ENCODE data around the gene TMEM120A.

Gene TMEM120A

GRCh38 chr7:75980430-75981202, 13.8 kb downstream of the TMEM120A start:
- DNase-seq, result no peak

- DNase-seq, result no peak
Observed at GRCh38 chr7:75979759-75980429, 14.5 kb downstream of the TMEM120A start.

GRCh38 chr7:75977743-75978142, 16.7 kb downstream of the TMEM120A start:
- no peak for DNase-seq

GRCh38 chr7:75971961-75972763, 22.2 kb downstream of the TMEM120A start:
- no peak for DNase-seq

- no peak for DNase-seq
Observed at GRCh38 chr7:75971309-75971960, 23.0 kb downstream of the TMEM120A start.

- no peak for DNase-seq
Observed at GRCh38 chr7:75969704-75970498, 24.5 kb downstream of the TMEM120A start.

GRCh38 chr7:75969182-75969581, 25.2 kb downstream of the TMEM120A start:
- DNase-seq, result no peak

GRCh38 chr7:75968561-75969001, 25.8 kb downstream of the TMEM120A start:
- DNase-seq, result no peak

GRCh38 chr7:75968012-75968411, 26.4 kb downstream of the TMEM120A start:
- DNase-seq, result no peak

GRCh38 chr7:75967487-75967997, 26.9 kb downstream of the TMEM120A start:
- DNase-seq, result no peak

GRCh38 chr7:75967055-75967454, 27.3 kb downstream of the TMEM120A start:
- DNase-seq, result no peak

- no peak for DNase-seq
Observed at GRCh38 chr7:75966190-75966961, 28.0 kb downstream of the TMEM120A start.

- no peak for DNase-seq
Observed at GRCh38 chr7:75965617-75966016, 28.8 kb downstream of the TMEM120A start.

GRCh38 chr7:75963381-75963995, 30.9 kb downstream of the TMEM120A start:
- no peak for DNase-seq

GRCh38 chr7:75962607-75963380, 31.6 kb downstream of the TMEM120A start:
- DNase-seq, result no peak

GRCh38 chr7:75961218-75961617, 33.2 kb downstream of the TMEM120A start:
- no peak for DNase-seq

- DNase-seq, result no peak
Observed at GRCh38 chr7:75960372-75960771, 34.0 kb downstream of the TMEM120A start.

GRCh38 chr7:75958802-75959543, 35.4 kb downstream of the TMEM120A start:
- DNase-seq, result no peak

Measured in SW 1271 (cell line).